IMR-90 (cell line): ENCODE data around the gene EPN2. TPM values are rescaled to one million over a fixed set of nuclear protein-coding genes. Genes with fewer than 3 reads are reported as not detected.

Source experiments
- microRNA-seq, 2 experiments: library from miRNA; stranded (forward) in 1 of 2; unstranded in 1 of 2; fragments of 10-50 nt in 1 of 2; fragments of <30 nt in 1 of 2; gene quantifications in 1 of 2; microRNA quantifications in 1 of 2; one replicate each; pipeline versions ENCODE3 to v1.1.0; 2013 to 2020; ENCODE audit not compliant: insufficient read depth in 1 of 2, insufficient read length in 1 of 2, unreplicated experiment in 1 of 2
- polyA plus RNA-seq, 3 experiments: library from polyadenylated mRNA; depleted of rRNA; stranded (reverse); fragments of >200 nt; gene quantifications; 2 replicates each; pipeline ENCODE4 v1.2.3, GENCODE V29; 2012; ENCODE audit warnings: low replicate concordance in 1 of 3
- small RNA-seq, 5 experiments: library from RNA; depleted of rRNA; stranded (forward); fragments of <200 nt; gene quantifications; one replicate each; pipeline ENCODE3, GENCODE V24; 2012
- total RNA-seq: library from RNA; depleted of rRNA; stranded (reverse); fragments of >200 nt; gene quantifications from 2 replicates; pipeline ENCODE4 v1.2.3, GENCODE V29; 2012; rRNA removed

The EPN2 gene
- total and polyA plus RNA-seq, 2 of the 4 experiments (the other 2 are of a cell fraction): 14.9 to 25.3 TPM

Small RNA genes lying within 50 kb of the gene (microRNA-seq; reads per million reads assigned to microRNA genes)
- 50.6 to 764 reads per million in 2 experiments for gene MIR1180

Small RNA genes lying within 50 kb of the gene (small RNA-seq; reads per million reads assigned to genes)
- gene MIR1180: 0.11 to 9.5 (median 5.4) reads per million in 5 experiments

Other genes with a start within 250 kb of the EPN2 start
- 9.5 and 10.3 TPM in 2 replicates for gene FAM83G, start 232.6 kb upstream of the EPN2 start, total RNA-seq
- gene FAM83G, start 232.6 kb upstream of the EPN2 start, polyA plus RNA-seq (2012; rRNA removed): 12.6 and 14.1 TPM in 2 replicates
- under 0.01 TPM in 1 of 2 replicates, not detected in the other for gene GRAP, start 190.4 kb upstream of the EPN2 start, total RNA-seq
- gene GRAP, start 190.4 kb upstream of the EPN2 start, polyA plus RNA-seq (2012; rRNA removed): 0.13 and 0.14 TPM in 2 replicates
- not detected in 2 replicates for gene GRAPL, start 109.8 kb upstream of the EPN2 start, total RNA-seq
- gene GRAPL, start 109.8 kb upstream of the EPN2 start, polyA plus RNA-seq (2012; rRNA removed): not detected in 2 replicates
- 23.3 and 42.5 TPM in 2 replicates for gene B9D1, start 125.4 kb downstream of the EPN2 start, total RNA-seq
- gene B9D1, start 125.4 kb downstream of the EPN2 start, polyA plus RNA-seq (2012; rRNA removed): 43.8 and 54.9 TPM in 2 replicates
- gene MAPK7, start 141.1 kb downstream of the EPN2 start, total RNA-seq: 6.4 and 9.7 TPM in 2 replicates
- gene MAPK7, start 141.1 kb downstream of the EPN2 start, polyA plus RNA-seq (2012; rRNA removed): 20.7 and 25.4 TPM in 2 replicates
- gene MFAP4, start 149.8 kb downstream of the EPN2 start, total RNA-seq: 5.0 and 7.0 TPM in 2 replicates
- 69.5 and 71.6 TPM in 2 replicates for gene MFAP4, start 149.8 kb downstream of the EPN2 start, polyA plus RNA-seq (2012; rRNA removed)
- 1.7 and 2.5 TPM in 2 replicates for gene RNF112, start 173.9 kb downstream of the EPN2 start, total RNA-seq
- 5.5 and 5.7 TPM in 2 replicates for gene RNF112, start 173.9 kb downstream of the EPN2 start, polyA plus RNA-seq (2012; rRNA removed)